SH-SY5Y (cell line): ENCODE results near the gene FAM184B.

Experiments used
- GATA2 ChIP-seq: IDR thresholded peaks from 2 replicates; pipeline ENCODE4 v1.6.1; 2011; ENCODE audit warnings: mild to moderate bottlenecking, low read depth, low read length
- GATA3 ChIP-seq: IDR thresholded peaks from 2 replicates; pipeline ENCODE4 v1.6.1; 2011; ENCODE audit warnings: low read depth, mild to moderate bottlenecking, low read length, moderate library complexity

FAM184B gene

GRCh38 chr4:17694552-17694951 lies 86.9 kb downstream of the FAM184B start:
- no peak for TF ChIP-seq GATA3
- TF ChIP-seq GATA2, result no peak

GRCh38 chr4:17690898-17691297 lies 90.5 kb downstream of the FAM184B start:
- no peak for TF ChIP-seq GATA3
- TF ChIP-seq GATA2, result no peak

- no peak for TF ChIP-seq GATA3
- no peak for TF ChIP-seq GATA2
Measured at GRCh38 chr4:17690135-17690534, 91.3 kb downstream of the FAM184B start.

- TF ChIP-seq GATA3 (no peak), GATA2 (no peak)
Measured at GRCh38 chr4:17688011-17688441, 93.4 kb downstream of the FAM184B start.

- TF ChIP-seq GATA2 (no peak), GATA3 (no peak)
Measured at GRCh38 chr4:17687237-17687857, 94.1 kb downstream of the FAM184B start.

- TF ChIP-seq GATA2, result no peak
- no peak for TF ChIP-seq GATA3
Measured at GRCh38 chr4:17682222-17682566, 99.2 kb downstream of the FAM184B start.

- TF ChIP-seq GATA2 (no peak), GATA3 (no peak)
Measured at GRCh38 chr4:17681281-17682221, 99.9 kb downstream of the FAM184B start.

- TF ChIP-seq GATA2, result no peak
- no peak for TF ChIP-seq GATA3
Measured at GRCh38 chr4:17680559-17681280, 100.7 kb downstream of the FAM184B start.

- TF ChIP-seq GATA3, result peak; percentile 95
- peak; percentile 98 for TF ChIP-seq GATA2
Measured at GRCh38 chr4:17670423-17670822, 111.0 kb downstream of the FAM184B start.

GRCh38 chr4:17667653-17668201 lies 113.7 kb downstream of the FAM184B start:
- TF ChIP-seq GATA2, result no peak
- no peak for TF ChIP-seq GATA3

- TF ChIP-seq GATA3 (no peak), GATA2 (no peak)
Measured at GRCh38 chr4:17667253-17667652, 114.2 kb downstream of the FAM184B start.

GRCh38 chr4:17665852-17666251 lies 115.6 kb downstream of the FAM184B start:
- TF ChIP-seq GATA3 (no peak), GATA2 (no peak)

GRCh38 chr4:17665346-17665745 lies 116.1 kb downstream of the FAM184B start:
- TF ChIP-seq GATA2 (no peak), GATA3 (no peak)

GRCh38 chr4:17664755-17665154 lies 116.7 kb downstream of the FAM184B start:
- TF ChIP-seq GATA3, result no peak

- TF ChIP-seq GATA2 (no peak), GATA3 (no peak)
Measured at GRCh38 chr4:17662694-17663093, 118.7 kb downstream of the FAM184B start.
